Gastrocnemius medialis (tissue), 4 donors: Measurements from ENCODE around the gene GNAO1.

Experiments used
- CTCF ChIP-seq, 5 experiments: fragments of 450-650 bp in 3 of 5; fragments of 200-600 bp in 2 of 5; sonication (generic) in 2 of 5; IDR thresholded peaks in 4 of 5; conservative IDR thresholded peaks in 1 of 5; 1 replicate in 4 of 5; 2 replicates in 1 of 5; pipeline ENCODE4 v1.5.1; 2016 to 2019; ENCODE audit warnings: antibody characterized with exemption in 5 of 5, mild to moderate bottlenecking in 3 of 5, moderate library complexity in 3 of 5
- POLR2A ChIP-seq, 2 donors: fragments of 450-650 bp; IDR thresholded peaks; one replicate each; pipeline ENCODE4 v1.6.1; 2017; ENCODE audit warnings: antibody characterized with exemption in 2 of 2, mild to moderate bottlenecking in 2 of 2, moderate library complexity in 2 of 2

GRCh38 chr16:56279914-56280313, 88.6 kb downstream of the GNAO1 start:
- TF ChIP-seq CTCF (IDR thresholded peaks at IDR 0.05 in 4 of 5, conservative IDR thresholded peaks at IDR 0.05 in 1 of 5) (no peak), POLR2A (IDR thresholded peaks at IDR 0.05) (no peak)
